Measurements from ENCODE around the gene ZKSCAN4.

DNA sequence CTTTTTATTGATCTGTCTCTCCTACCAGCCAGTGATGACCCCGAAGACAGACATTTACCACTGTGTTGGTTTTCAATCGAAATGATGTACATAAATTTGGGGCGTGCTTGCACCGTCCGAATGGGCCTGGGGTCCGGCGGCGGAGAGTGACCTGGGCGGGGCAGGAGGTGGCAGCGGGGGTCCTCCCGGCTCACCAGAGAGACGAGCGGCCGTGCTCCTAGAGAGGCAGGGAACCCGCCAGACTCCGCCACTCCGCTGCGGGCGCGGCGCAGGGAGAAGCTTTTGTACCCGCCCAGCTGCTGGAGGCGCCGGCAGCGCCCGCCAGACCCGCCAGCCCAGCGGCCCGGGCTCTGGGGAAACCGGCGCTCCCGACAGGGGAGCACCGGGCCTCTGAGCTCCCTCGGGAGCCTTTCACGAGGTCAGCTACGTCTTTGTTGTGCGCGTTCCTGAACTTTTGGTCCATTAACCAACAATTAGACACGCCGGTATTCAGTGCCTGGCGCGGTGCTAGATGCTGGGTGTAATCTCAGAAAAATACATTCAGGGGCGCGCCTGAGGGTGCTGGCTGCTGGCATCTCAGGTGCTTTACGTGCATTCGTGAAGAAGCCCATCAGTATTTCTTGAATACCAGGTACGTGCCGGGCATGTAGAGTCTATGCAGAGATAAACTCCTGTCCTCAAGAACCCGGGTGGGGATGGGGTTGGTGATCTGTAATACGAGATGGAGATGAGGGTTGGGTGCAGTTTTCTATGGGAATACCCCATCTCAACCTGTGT is 29.4 kb upstream of the ZKSCAN4 start, which contains the start of gene PGBD1:
- TF ChIP-seq CTCF (IDR thresholded peaks at IDR 0.05) (no peak), POLR2A (IDR thresholded peaks at IDR 0.05) (no peak)
